ENCODE results near the gene SEMA6C.

DNA sequence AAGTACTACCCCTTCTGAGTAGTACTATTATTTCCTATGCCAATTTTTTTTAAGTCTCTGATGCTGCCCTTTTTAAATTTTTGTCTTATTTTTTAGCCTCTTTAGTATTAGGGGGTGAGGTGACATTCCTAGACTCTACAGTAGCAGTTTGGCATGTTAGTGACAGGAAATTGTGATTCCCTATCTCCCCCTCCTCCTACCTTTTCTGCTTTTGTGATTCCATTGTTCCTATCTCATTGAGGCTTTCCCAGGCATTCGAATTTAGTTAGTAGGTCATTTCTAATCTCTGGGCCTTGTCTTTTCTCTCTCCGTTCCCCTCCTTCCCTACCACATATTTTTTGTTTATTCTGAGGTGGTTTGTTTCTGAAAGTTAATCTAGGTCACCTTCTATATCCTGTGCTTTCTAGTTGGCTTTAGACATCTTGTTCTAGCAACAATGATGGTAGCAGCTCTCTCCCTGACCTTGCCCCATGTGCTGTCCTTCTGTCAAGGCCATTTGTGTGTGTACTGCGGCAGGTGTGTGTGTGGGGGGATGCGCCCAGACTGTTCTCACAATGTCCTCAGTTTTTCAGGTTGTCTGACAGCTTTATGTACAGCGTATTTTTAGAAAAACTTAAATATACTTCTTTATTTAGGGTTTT is 21.5 kb downstream of the SEMA6C start:
- TF ChIP-seq, protein P1, sequence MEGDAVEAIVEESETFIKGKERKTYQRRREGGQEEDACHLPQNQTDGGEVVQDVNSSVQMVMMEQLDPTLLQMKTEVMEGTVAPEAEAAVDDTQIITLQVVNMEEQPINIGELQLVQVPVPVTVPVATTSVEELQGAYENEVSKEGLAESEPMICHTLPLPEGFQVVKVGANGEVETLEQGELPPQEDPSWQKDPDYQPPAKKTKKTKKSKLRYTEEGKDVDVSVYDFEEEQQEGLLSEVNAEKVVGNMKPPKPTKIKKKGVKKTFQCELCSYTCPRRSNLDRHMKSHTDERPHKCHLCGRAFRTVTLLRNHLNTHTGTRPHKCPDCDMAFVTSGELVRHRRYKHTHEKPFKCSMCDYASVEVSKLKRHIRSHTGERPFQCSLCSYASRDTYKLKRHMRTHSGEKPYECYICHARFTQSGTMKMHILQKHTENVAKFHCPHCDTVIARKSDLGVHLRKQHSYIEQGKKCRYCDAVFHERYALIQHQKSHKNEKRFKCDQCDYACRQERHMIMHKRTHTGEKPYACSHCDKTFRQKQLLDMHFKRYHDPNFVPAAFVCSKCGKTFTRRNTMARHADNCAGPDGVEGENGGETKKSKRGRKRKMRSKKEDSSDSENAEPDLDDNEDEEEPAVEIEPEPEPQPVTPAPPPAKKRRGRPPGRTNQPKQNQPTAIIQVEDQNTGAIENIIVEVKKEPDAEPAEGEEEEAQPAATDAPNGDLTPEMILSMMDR (IDR thresholded peaks at IDR 0.05): no peak
- TF ChIP-seq POLR2A (IDR thresholded peaks at IDR 0.05): no peak
